Measurements from ENCODE around the gene PI4KA. TPM values are rescaled to one million over a fixed set of nuclear protein-coding genes. Genes with fewer than 3 reads are reported as not detected.

The PI4KA gene
- total and polyA plus RNA-seq, 2 experiments from 2014 or later, result 17.1 to 38.1 TPM

- no peak overlapping the region for H3K27ac ChIP-seq (ENCODE audit: low read depth)
- no peaks in the 10 kb centered on the region for H3K4me1 ChIP-seq (ENCODE audit: insufficient read depth)
- H3K4me3 ChIP-seq, result no peak overlapping the region
- no peaks in the 10 kb centered on the region for H3F3A ChIP-seq (replicated peaks; ENCODE audit: low read depth)
- H3K4me3 Mint-ChIP-seq, result no peak overlapping the region
- H3K9me2 ChIP-seq (ENCODE audit: insufficient read depth), result no peaks in the 10 kb centered on the region
- H3K36me3 ChIP-seq (ENCODE audit: insufficient read depth), result no peaks in the 10 kb centered on the region
- H3K36me3 Mint-ChIP-seq (ENCODE audit: low read depth), result no peaks in the 10 kb centered on the region
- no peaks in the 10 kb centered on the region for H3K79me2 ChIP-seq (replicated peaks; ENCODE audit: insufficient read depth)
- DNase-seq (ENCODE audit: low spot score), result no peak
- peak overlapping the region; percentile 43; the same call in 1 of the 2 replicates for H2AFZ ChIP-seq
- H3K27me3 Mint-ChIP-seq (ENCODE audit: insufficient read depth, low read depth, poor library complexity), result peaks cover 3% of the 10 kb centered on the region
- no peak for TF ChIP-seq EZH2 (IDR thresholded peaks at IDR 0.05; ENCODE audit: low read depth, unreplicated experiment)
- no peak for TF ChIP-seq JUNB (IDR thresholded peaks at IDR 0.05; ENCODE audit: unreplicated experiment)
- no peak for TF ChIP-seq EZH2phosphoT487 (IDR thresholded peaks at IDR 0.05; ENCODE audit: unreplicated experiment)
- no peak for TF ChIP-seq ZNF331 (CRISPR knock-in tag; IDR thresholded peaks at IDR 0.05; ENCODE audit: low read depth)
- no peak for TF ChIP-seq ZNF462 (CRISPR knock-in tag; IDR thresholded peaks at IDR 0.05)
- no peak for TF ChIP-seq STAT1 (IDR thresholded peaks at IDR 0.05; ENCODE audit: unreplicated experiment)
- TF ChIP-seq NANOG (IDR thresholded peaks at IDR 0.05; ENCODE audit: borderline replicate concordance), result no peak
- TF ChIP-seq, protein P1, sequence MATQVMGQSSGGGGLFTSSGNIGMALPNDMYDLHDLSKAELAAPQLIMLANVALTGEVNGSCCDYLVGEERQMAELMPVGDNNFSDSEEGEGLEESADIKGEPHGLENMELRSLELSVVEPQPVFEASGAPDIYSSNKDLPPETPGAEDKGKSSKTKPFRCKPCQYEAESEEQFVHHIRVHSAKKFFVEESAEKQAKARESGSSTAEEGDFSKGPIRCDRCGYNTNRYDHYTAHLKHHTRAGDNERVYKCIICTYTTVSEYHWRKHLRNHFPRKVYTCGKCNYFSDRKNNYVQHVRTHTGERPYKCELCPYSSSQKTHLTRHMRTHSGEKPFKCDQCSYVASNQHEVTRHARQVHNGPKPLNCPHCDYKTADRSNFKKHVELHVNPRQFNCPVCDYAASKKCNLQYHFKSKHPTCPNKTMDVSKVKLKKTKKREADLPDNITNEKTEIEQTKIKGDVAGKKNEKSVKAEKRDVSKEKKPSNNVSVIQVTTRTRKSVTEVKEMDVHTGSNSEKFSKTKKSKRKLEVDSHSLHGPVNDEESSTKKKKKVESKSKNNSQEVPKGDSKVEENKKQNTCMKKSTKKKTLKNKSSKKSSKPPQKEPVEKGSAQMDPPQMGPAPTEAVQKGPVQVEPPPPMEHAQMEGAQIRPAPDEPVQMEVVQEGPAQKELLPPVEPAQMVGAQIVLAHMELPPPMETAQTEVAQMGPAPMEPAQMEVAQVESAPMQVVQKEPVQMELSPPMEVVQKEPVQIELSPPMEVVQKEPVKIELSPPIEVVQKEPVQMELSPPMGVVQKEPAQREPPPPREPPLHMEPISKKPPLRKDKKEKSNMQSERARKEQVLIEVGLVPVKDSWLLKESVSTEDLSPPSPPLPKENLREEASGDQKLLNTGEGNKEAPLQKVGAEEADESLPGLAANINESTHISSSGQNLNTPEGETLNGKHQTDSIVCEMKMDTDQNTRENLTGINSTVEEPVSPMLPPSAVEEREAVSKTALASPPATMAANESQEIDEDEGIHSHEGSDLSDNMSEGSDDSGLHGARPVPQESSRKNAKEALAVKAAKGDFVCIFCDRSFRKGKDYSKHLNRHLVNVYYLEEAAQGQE (IDR thresholded peaks at IDR 0.05; ENCODE audit: unreplicated experiment), result no peak
- no peak for TF ChIP-seq ZNF114 (CRISPR knock-in tag; IDR thresholded peaks at IDR 0.05)
- TF ChIP-seq CREB1 (CRISPR knock-in tag; IDR thresholded peaks at IDR 0.05; ENCODE audit: low read depth), result no peak
- TF ChIP-seq, protein P2, sequence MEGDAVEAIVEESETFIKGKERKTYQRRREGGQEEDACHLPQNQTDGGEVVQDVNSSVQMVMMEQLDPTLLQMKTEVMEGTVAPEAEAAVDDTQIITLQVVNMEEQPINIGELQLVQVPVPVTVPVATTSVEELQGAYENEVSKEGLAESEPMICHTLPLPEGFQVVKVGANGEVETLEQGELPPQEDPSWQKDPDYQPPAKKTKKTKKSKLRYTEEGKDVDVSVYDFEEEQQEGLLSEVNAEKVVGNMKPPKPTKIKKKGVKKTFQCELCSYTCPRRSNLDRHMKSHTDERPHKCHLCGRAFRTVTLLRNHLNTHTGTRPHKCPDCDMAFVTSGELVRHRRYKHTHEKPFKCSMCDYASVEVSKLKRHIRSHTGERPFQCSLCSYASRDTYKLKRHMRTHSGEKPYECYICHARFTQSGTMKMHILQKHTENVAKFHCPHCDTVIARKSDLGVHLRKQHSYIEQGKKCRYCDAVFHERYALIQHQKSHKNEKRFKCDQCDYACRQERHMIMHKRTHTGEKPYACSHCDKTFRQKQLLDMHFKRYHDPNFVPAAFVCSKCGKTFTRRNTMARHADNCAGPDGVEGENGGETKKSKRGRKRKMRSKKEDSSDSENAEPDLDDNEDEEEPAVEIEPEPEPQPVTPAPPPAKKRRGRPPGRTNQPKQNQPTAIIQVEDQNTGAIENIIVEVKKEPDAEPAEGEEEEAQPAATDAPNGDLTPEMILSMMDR (conservative IDR thresholded peaks at IDR 0.05; ENCODE audit: low read depth in 2 of 2), result no peak
- TF ChIP-seq, protein P3, sequence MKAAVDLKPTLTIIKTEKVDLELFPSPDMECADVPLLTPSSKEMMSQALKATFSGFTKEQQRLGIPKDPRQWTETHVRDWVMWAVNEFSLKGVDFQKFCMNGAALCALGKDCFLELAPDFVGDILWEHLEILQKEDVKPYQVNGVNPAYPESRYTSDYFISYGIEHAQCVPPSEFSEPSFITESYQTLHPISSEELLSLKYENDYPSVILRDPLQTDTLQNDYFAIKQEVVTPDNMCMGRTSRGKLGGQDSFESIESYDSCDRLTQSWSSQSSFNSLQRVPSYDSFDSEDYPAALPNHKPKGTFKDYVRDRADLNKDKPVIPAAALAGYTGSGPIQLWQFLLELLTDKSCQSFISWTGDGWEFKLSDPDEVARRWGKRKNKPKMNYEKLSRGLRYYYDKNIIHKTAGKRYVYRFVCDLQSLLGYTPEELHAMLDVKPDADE (IDR thresholded peaks at IDR 0.05), result no peak
- no peak for TF ChIP-seq POLR2AphosphoS5 (IDR thresholded peaks at IDR 0.05; ENCODE audit: low read depth)
- H3K4me1 Mint-ChIP-seq, result no peaks in the 10 kb centered on the region
- ATAC-seq, result no peak
- H4K20me1 ChIP-seq (replicated peaks; ENCODE audit: insufficient read depth), result no peaks in the 10 kb centered on the region
- no peaks in the 10 kb centered on the region; the same call in 2 of the 3 replicates for H3K9me3 Mint-ChIP-seq
- no peak overlapping the region for H3K4me2 ChIP-seq
- H3K27ac Mint-ChIP-seq, result no peak overlapping the region
- H3K27me3 ChIP-seq (ENCODE audit: insufficient read depth), result no peaks in the 10 kb centered on the region
Observed at GRCh38 chr22:20658433-20659222, 200.0 kb downstream of the PI4KA start.
